ENCODE results near the gene SNRNP27.

SNRNP27 gene

DNA sequence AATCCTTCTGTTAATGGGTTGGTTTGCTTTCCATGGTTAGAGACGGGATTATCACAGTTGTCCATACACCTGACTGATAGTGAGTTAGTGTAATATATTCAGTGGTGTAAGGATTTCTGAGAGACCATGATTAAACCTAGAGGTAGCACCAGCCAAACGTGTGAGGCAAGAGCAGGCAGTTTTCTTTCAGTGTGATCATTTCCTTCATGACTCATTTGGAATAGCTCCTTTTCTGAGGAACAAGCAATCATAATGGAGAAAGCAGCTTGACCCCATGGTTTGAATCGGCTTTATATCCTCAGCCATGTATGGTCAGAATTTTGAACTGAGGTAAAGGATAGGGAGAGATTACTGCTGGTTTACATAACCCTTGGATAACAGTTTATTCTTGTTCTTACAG is 24.1 kb downstream of the SNRNP27 start:
- no peak for DNase-seq

DNA sequence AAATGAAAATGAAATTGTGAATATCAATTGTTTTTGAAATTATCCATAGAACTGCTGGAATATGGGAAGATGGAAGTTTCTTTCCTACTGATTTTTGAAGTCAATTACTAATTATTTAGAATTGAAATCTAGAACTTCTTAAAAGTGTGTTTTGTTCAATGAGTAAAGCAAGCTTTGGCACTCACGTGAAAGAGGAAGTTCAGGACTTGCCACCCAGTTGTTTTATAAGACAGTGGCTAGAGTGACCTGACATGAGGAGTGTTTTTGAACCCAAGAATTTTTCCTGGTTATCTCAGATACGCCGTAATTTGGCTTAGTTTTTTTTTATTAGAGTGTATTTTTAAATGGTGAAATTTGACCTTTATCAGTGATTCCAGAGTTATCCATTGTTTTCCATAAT is 24.6 kb downstream of the SNRNP27 start:
- no peak for DNase-seq

DNA sequence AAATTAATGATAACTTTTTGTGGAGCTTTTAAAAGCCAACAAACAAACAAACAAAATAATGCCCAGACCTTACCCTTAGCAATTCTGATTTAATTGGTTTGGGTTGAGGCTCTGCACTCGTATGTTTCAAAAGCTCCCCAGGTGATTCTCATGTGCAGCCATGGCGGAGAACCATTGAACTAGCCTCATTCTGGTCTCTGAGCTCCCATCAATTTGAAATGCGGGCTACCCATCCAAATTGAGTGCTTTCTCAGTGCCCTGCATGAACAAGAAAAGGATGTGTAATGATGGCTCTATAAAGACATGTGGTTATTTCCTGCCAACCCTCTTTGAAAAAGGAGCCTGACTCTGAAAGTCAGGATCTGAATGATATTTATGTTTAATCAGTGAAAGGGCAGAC is 29.4 kb downstream of the SNRNP27 start:
- DNase-seq: no peak

DNA sequence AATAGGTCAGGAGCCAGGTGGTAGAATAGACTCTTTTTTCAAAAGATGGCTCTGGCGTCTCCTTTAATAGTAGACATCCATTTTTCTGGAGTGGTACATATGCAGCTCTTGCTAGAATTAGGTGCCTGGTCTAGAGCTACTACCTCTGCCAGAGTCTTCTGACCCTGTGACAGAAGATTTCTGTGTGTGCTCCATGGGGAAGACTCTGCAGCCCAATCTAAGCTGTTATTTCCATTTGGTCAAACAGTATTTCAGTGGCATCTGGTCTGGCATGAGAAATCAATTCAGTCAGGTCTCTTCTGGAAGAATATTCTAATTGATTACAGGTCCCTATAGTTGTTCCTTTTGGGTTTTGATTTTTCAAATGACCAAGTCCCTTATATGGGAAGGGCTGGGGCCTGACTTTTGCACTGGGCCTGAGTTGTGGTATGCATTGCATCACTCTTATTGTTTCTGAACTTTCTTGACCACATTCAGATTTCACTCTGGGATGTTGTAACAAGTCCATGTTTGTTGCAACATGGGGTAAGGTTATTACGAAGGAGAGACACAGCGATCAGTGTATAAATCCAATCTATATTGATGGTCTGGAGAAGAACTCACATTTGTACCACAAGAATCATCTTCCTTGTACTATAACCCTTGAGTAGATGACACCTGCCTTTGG is 33.2 kb downstream of the SNRNP27 start:
- no peak for DNase-seq

DNA sequence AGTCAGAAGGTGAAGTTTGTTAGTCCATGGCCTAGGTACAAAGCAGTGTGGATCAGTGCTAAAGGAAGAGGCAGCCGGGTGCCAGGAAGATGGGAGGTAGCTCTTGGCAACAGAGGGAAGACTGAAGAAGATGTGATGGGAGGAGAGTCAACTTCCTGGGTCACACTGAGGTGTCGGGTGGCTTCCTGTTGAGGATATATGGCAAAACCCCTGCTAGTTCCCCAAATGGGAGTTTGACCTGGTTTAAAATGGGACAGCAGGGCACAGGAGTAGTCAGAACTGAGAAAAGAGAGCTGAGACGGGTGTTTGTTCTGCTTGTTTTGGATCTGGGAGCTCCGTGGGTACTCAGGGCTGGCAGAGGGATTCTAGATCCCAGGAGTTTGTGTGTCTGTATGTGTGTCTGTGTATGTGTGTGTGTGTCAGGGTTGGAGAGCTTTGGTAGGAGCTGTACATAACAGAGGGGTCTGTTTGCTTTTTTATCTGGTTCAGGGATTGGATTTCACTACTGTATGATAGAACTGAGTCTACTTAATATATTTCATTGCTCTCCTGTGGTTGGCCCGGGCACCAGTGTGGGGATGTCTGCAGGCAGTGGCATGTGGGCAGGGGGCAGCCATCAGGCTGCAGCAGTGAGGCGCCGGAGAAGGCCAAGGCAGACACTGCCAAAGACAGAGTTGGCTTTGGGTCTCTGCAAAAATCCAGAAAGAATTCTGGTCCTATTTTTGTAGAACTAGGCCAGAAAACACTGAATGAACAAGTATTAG is 38.3 kb downstream of the SNRNP27 start:
- DNase-seq: no peak

DNA sequence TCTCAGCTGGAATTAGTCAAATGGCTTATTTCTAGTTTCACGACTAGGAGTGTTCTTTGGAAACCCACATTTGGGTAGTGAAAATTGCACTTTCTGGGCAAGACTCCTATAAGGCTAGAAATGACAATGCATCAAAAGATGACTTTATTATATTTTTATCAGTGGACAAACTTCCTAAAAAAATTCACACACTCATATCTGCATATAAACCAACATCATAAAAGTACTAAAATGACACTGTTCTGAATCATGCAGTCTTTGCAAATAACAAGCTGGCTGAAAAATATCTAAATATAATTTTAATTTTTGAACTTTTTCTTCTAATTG is 38.8 kb downstream of the SNRNP27 start:
- no peak for DNase-seq

DNA sequence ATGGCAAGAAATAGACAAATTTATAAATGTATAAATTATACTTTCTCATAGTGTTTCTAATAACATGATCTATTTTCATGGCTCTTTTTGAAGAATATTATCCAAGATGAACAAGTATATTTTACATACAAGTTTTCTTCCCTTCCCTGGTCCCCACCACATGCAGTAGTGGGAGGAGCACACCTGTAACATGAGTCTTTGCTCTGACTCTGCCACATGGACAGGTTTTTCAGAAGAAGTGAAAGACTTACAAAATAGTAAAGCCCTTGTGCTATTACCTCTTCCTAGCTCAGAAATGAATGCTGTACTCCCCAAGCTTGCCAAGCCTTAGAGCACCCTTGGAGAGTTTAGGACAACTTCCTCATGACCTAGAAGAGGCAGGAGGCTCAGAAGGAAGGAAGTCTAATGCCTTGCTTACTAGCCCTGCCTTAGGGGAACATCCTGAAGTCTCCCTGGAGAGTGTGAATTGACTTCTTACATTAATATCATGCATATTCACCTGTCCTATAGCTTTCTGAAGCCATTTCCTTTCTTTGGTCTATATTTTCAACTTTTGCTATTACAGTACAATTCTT is 39.6 kb downstream of the SNRNP27 start:
- no peak for DNase-seq

DNA sequence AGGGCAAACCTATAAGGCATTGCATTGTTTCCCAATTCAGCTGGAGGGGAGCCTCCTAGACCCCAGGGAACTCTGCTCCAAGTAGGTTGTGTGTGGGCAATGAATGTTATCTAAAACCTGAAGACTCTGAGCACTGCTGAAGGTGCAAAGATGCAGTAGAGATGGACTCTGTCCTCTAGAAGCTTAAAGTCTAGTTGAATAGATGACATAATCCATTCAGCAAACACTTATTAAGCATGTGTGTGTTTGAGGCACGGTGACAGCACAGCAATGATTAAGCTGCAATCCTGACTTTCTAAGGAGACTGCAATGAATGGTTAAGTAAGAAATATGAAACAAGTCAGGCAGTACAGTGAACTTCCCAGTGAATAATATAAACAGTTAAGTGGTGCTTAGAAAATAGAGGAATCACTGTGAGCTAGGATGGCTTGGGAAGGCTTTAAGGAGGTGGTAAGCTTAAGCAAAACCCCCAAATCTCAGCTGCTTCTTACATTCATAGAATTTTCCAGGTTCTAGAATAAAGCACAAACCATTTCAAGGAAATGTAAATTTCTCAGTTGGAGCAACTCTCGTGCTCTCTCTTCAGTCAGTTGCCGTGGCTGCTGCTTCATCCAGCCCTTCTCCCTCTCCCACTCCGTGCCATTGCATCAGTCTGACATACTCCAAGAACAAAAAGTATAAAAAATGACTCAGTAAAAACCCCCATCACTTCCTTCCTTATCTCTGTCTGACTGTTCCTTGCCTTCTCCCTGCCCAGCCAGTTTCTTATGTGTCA is 40.3 kb downstream of the SNRNP27 start:
- DNase-seq: no peak

DNA sequence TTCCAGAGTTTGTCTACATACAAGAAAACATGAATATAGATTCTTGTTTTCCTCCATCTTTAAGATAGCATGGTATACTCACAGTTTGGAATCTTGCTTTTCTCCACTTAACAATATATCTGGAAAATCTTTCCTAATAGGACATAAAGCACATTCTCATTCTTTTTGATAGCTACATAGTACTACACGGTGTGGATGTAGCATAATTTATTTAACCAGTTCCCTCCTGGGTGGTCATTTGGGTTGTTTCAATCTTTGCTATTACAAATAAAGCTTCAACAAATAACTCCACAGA is 40.8 kb downstream of the SNRNP27 start:
- DNase-seq: no peak

DNA sequence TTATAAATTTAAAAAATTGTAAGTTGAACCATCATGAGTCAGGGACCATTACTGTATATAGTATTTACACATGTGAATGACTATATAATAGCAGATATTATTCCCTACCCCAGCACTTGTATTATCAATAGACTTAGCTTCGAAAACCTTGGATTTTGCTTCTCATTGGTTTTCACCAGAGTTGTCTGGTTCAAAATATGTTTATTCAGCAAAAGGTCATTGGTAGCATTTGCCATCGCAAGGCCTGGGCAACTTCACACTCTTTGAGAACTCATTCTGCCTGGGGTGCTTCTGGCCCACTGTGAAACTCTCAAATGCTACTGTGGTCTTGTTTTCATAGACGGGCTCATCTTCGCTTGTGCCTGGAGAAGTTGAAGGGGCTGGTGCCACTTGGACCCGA is 41.3 kb downstream of the SNRNP27 start:
- DNase-seq: no peak

DNA sequence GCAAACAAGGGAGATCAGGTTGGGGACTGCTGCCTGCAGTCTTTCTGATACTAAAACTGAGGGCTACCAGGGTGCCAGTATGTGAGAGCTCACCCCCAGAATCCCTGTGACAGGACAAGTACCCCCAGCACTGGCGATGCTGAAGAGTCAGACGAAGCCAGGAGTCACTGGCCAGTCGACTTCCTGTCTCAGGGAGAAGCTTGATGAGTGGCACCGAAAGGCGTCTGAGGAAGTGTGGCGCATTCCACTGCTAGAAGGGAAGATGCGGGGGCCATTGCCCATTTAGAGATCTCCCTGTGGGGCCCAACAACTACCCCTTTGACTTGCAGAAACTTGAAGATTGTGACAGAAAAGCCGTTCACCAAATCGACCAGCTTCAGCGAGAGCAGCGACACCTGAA is 43.1 kb downstream of the SNRNP27 start:
- DNase-seq: no peak

DNA sequence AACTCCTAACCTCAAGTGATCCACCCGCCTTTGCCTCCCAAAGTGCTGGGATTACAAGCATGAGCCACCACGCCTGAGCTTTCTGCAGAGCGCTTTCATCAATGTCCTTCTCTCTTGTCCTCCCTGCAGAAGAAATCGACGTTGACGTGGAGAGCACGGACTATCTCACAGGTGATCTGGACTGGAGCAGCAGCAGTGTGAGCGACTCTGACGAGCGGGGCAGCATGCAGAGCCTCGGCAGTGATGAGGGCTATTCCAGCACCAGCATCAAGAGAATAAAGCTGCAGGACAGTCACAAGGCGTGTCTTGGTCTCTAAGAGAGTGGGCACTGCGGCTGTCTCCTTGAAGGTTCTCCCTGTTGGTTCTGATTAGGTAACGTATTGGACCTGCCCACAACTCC is 44.2 kb downstream of the SNRNP27 start:
- DNase-seq: no peak

DNA sequence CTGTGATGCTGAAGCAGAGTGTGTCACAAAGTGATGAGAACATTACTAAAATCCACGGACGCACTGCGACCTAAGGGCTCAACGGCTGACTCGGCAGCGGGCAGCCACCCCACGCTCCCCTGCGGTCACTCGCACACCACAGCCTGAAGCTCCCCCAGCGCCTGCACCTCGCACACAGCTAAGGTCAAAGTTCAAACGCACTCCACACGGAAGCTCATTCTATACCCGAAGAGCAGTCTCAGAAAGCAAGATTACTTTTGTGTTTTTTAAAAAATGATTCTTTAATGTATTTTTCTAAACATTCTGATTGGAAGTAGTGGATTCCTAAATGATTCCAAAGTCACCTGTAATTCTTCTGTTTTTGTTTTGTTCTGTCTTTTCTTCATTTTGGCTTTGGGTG is 46.0 kb downstream of the SNRNP27 start:
- no peak for DNase-seq

DNA sequence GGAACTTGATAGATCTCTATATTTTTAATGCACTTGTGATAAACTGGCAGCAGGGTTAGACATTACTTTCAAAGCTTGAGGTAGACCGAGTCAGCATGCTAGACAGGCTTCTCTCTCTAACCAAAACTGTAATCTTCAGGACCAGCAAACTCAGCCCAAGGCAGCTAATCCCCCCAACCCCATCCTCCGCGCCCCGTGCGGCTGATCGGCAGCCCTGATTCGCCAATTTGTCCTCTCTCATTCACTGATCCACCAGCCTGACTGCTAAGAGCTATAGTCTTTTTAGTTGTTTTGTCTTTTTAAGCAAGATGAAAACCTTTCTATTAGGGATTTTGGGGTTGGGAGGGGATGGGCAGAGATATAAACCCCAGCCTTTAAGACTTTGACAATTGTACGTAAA is 46.9 kb downstream of the SNRNP27 start:
- DNase-seq: no peak

DNA sequence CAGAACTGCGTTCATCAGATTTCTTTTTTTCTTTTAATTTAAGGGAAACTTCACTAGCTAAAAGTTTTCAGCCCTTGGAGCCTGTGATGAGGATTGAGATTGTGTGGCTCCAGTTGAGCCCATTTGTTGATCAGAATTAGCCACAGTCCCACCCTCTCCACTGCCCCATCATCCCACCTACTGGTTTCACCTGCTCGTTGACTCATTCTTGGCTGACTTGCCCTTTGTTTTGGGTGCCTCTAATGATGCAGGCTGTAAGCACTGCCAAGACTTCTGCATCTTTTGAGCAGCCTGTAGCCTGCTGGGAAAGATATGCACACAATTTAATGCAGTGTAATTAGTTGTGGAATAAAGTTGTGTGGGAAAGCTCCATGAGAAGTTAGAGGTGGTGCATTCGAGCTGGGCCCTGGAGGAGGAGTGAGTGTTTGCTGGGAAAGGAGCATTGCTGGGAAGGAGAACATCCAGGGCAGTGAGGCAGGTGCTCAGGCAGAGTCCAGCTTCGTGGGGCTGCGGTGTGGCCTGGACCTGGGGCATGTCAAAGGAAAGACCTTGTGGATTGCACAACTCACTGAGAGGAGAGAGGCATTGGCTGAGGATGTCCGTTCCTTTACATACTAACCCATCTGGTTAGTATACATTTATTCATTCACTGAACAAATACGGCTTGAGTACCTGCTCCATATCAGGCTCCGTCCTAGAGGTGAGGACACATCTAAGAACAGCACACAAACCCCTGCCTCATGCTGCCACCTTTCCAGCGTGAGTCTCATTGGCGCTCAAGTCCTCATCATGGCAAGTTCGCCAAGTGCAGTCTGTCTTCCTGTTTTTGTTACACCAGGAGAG is 49.5 kb downstream of the SNRNP27 start:
- no peak for DNase-seq

DNA sequence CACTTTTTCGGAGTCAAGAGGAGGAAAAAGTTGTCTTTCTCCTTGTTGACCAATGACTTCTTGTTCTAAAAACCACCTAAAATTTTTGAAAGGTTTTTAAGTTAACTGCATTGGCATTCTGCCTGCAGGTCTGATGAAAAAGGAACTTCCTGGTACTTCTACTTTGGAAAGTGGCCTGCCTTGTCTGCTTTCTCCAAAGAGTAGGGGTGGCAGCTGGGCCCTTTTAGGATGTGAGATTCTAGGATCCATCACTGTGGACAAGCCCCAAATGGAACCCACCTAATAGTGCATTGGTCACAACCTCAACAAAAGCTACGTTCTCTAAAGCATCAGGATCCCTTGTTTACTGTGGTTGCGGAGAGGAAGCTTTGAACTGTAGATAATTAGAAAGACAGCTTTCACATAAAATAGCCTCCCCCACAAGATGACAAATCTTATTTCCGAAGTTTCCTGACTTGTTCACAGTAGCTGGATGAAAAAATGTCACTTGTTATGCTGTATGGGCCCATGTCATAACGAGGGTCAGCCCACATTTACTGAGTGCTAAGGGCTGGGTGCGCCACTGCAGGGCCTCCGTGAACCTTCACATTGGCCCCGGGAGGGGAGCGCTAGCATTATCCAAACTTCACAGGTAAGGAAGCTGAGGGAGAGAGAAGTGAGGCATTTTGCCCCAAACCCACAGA is 50.2 kb downstream of the SNRNP27 start:
- DNase-seq: no peak

DNA sequence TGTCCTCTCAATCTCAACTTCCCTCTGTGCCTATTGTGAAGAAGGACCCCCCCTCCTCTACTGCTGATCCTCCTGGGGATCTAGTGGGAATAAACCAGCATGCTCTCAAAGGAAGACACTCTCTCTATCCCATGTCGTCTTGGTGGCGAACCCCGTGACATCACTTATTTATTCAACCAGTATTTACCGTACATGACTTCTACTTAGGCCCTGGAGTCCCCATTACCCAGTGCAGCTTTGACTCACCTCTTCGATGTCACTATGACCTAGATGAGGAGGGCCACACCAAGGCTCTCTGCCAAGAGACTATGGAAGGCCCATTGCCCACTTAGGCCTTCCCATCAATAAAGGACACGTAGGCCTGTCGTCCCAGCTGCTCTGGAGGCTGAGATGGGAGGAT is 51.0 kb downstream of the SNRNP27 start:
- no peak for DNase-seq

DNA sequence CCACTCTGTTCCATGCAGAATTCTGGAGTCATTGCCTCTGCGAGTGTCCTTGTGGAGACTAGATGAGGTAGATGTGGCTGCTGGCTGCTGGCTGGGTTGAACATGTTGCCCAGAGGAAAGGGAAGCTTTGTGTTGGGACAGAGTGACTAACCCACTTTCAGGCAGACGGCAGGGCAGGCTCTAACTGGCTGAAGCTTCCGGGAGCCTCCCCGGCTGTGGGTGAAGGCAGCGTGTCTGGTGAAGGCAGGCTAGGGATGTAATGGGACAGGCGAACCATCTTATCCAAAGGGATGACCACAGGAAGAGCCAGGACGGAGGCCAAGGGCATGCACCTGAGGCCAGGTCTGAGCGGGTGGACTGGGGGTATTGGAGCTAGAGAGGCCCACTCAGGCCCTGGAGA is 51.7 kb downstream of the SNRNP27 start:
- DNase-seq: no peak

DNA sequence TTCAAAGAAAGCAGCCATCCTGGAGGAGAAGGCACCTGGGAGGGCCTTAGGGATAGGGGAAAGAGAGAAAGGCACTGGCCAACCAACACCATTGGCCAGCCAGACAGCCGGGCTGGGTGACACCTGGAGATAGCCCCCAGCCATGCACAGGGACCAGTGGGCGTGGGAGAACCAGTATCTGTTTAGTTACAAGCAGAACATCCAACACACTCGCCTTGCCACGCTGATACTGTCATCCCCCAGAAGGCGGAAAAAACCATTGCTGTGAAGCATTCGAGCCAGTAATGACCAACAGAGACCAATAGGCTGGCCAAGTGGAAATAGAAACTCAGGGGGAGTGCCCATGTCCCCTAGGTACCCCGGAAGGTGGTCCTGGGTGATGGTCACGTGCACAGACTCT is 52.2 kb downstream of the SNRNP27 start:
- no peak for DNase-seq

DNA sequence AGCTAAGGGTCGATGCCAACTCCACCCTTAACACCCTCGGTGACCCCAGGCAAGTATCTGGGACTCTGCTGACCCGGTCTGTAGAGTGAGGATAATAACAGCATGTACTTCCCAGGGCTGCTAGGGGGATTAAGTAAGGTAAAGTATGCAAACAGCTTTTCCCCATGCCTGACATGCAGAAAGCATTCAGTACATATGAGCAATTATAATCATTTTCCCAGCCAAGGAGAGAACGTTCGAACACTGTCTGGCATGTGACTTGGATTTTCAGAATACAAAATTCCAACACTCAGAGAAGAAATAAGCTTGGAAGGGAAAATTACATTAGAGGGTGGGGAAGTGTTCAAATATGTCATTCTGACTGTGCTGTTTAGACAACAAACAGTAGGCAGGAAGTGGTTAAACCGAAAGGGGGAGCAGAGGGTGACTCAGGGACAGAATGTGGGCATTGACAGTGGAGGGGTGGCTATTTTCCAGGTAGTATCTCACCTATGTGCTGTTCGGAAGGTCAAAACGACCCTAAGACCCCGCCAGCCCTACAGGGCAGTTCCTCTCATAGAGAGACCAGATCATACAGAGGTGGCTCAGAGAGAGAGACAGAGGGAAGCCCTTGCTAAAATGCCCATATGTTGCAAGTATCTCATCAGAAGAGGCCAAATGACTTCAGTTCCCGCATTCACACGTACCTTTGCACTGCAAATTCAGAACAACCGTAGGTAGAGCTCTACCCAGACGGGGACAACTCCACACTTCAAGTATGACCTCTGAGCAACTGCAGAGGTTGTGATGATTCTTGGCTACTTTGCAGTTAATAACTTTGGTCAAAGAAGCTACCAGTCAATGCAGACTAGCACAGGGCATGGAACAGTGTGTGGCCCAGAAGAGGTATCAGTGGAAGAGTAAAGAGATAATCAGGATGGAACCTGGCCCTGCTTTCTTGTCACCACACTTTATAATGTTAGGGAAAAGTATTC is 52.9 kb downstream of the SNRNP27 start:
- DNase-seq: no peak

DNA sequence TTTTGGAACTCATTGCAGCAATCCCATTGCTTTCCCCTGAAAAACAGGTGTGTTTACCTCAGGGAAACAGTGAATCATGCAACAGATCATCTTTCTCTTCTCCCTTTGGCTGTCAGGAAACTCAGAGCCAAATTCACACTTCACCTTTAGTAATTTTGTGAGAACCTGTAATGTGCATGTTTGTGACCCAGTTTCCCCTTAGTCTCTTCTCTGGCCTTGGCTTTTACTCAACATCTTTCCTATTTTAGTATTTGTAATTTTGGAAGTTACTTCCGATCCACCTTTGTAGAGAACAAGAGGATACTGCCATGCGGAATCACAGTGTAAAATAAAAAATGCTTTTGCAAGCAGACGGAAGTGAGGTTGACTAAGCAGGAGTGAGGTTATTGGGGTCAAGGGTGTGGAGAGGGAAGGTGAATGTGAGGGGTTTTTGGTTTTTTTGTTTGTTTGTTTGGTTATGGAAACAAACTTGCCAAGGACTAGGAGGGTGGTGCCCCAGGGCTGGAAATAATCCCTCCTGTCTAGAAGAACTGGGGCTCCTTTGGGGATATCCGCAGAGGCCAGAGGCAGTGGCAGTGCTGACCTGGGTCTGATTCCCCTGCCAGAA is 53.7 kb downstream of the SNRNP27 start:
- DNase-seq: no peak

All from NCI-H510A treated with DMSO at 0.1 percent for 48 hours (cell line).